Body of pancreas (tissue), 4 donors: ENCODE data around the gene YY1AP1.

Experiments used
- CTCF ChIP-seq, 7 experiments: fragments of 450-650 bp in 4 of 7; fragments of 200-600 bp in 3 of 7; sonication (generic) in 3 of 7; IDR thresholded peaks; one replicate each; pipeline ENCODE4 v1.5.1; 2016 to 2019; ENCODE audit warnings: antibody characterized with exemption in 7 of 7
- POLR2A ChIP-seq, 3 donors: fragments of 450-650 bp; IDR thresholded peaks; one replicate each; pipeline ENCODE4 v1.6.1; 2016; ENCODE audit warnings: antibody characterized with exemption in 3 of 3, mild to moderate bottlenecking in 2 of 3

GRCh38 chr1:155646307-155646706 is 42.3 kb downstream of the YY1AP1 start:
- no peak for TF ChIP-seq CTCF (IDR thresholded peaks at IDR 0.05)
- no peak for TF ChIP-seq POLR2A (IDR thresholded peaks at IDR 0.05)
